GM19238 (cell line): ENCODE measurements around the gene NDUFA8.
A peak's percentile ranks its signal among the peaks of the same experiment; 100 is the strongest.

Source experiments
- DNase-seq: peaks from one replicate; pipeline ENCODE4 v3.0.0; 2011; ENCODE audit warnings: low spot score; ENCODE audit not compliant: insufficient read length

The NDUFA8 gene

GRCh38 chr9:122186301-122186700, 26.7 kb upstream of the NDUFA8 start:
- no peak for DNase-seq

GRCh38 chr9:122184551-122184950, 25.0 kb upstream of the NDUFA8 start:
- no peak for DNase-seq

- no peak for DNase-seq
Observed at GRCh38 chr9:122183501-122183900, 23.9 kb upstream of the NDUFA8 start.

- DNase-seq: no peak
Observed at GRCh38 chr9:122180633-122181032, 21.1 kb upstream of the NDUFA8 start.

- DNase-seq: no peak
Observed at GRCh38 chr9:122179690-122180074, 20.1 kb upstream of the NDUFA8 start.

GRCh38 chr9:122179054-122179689, 19.6 kb upstream of the NDUFA8 start:
- no peak for DNase-seq

- no peak for DNase-seq
Observed at GRCh38 chr9:122176916-122177315, 17.3 kb upstream of the NDUFA8 start.

- DNase-seq: no peak
Observed at GRCh38 chr9:122173670-122174069, 14.1 kb upstream of the NDUFA8 start.

GRCh38 chr9:122172131-122172530, 12.6 kb upstream of the NDUFA8 start:
- no peak for DNase-seq

GRCh38 chr9:122168356-122168755, 8.8 kb upstream of the NDUFA8 start:
- no peak for DNase-seq

GRCh38 chr9:122164286-122164685, 4.7 kb upstream of the NDUFA8 start:
- no peak for DNase-seq

GRCh38 chr9:122162415-122162814, 2.8 kb upstream of the NDUFA8 start:
- DNase-seq: no peak

GRCh38 chr9:122159925-122160246, 307 bp upstream of the NDUFA8 start:
- no peak for DNase-seq

GRCh38 chr9:122158202-122158601, 1.4 kb downstream of the NDUFA8 start:
- DNase-seq: peak; percentile 27

GRCh38 chr9:122155796-122156195, 3.8 kb downstream of the NDUFA8 start:
- DNase-seq: no peak

- DNase-seq: no peak
Observed at GRCh38 chr9:122151267-122151828, 8.2 kb downstream of the NDUFA8 start.

- DNase-seq: no peak
Observed at GRCh38 chr9:122145592-122145863, 14.1 kb downstream of the NDUFA8 start.

GRCh38 chr9:122144836-122145591, 14.6 kb downstream of the NDUFA8 start:
- DNase-seq: no peak

- DNase-seq: no peak
Observed at GRCh38 chr9:122143876-122144405, 15.6 kb downstream of the NDUFA8 start.

- no peak for DNase-seq
Observed at GRCh38 chr9:122143296-122143695, 16.3 kb downstream of the NDUFA8 start.

- no peak for DNase-seq
Observed at GRCh38 chr9:122141671-122142070, 17.9 kb downstream of the NDUFA8 start.

- no peak for DNase-seq
Observed at GRCh38 chr9:122140368-122141193, 19.0 kb downstream of the NDUFA8 start.
